OCI-LY7 (cell line): ENCODE data around the gene CDC42BPB.

ENCODE experiments used
- CTCF ChIP-seq: fragments of 200-600 bp; sonication (generic); conservative IDR thresholded peaks from 2 replicates; pipeline ENCODE4 v1.5.1; 2014; ENCODE audit warnings: mild to moderate bottlenecking, antibody characterized with exemption, low read length, moderate library complexity, mixed read lengths
- EZH2phosphoT487 ChIP-seq: fragments of 200-600 bp; sonication (generic); IDR thresholded peaks from 2 replicates; pipeline ENCODE4 v1.6.1; 2018; ENCODE audit warnings: low read depth, borderline replicate concordance, mild to moderate bottlenecking, mixed run types, antibody characterized with exemption, low read length, moderate library complexity, mixed read lengths

- TF ChIP-seq CTCF = no peak
- no peak for TF ChIP-seq EZH2phosphoT487
These were observed 113.9 kb downstream of the CDC42BPB start for GRCh38 chr14:102943454-102943853.
